Suprapubic skin (tissue), 4 donors: ENCODE measurements around the gene SLC37A3.

Experiments used
- CTCF ChIP-seq, 2 donors: fragments of 200-600 bp in 1 of 2; fragments of 450-650 bp in 1 of 2; sonication (generic) in 1 of 2; IDR thresholded peaks; one replicate each; pipeline ENCODE4 v1.5.1; 2016 to 2019; ENCODE audit warnings: antibody characterized with exemption in 2 of 2, mild to moderate bottlenecking in 1 of 2, moderate library complexity in 1 of 2
- POLR2A ChIP-seq, 2 donors: fragments of 450-650 bp; IDR thresholded peaks; one replicate each; pipeline ENCODE4 v1.6.1; 2017; ENCODE audit warnings: antibody characterized with exemption in 2 of 2, mild to moderate bottlenecking in 2 of 2, moderate library complexity in 2 of 2
- POLR2AphosphoS5 ChIP-seq, 3 donors: sonication (generic); formaldehyde crosslinking; IDR thresholded peaks; one replicate each; pipeline ENCODE4 v1.6.1; 2017; ENCODE audit warnings: antibody characterized with exemption in 3 of 3

GRCh38 chr7:140441519-140441918, 43.2 kb upstream of the SLC37A3 start:
- TF ChIP-seq CTCF (IDR thresholded peaks at IDR 0.05) (no peak), POLR2A (IDR thresholded peaks at IDR 0.05) (no peak), POLR2AphosphoS5 (IDR thresholded peaks at IDR 0.05) (no peak)
